ENCODE measurements around the gene VGLL1. TPM values are rescaled to one million over a fixed set of nuclear protein-coding genes. Genes with fewer than 3 reads are reported as not detected.

Gene VGLL1
- total and polyA plus RNA-seq, 4 donors, result not detected

DNA sequence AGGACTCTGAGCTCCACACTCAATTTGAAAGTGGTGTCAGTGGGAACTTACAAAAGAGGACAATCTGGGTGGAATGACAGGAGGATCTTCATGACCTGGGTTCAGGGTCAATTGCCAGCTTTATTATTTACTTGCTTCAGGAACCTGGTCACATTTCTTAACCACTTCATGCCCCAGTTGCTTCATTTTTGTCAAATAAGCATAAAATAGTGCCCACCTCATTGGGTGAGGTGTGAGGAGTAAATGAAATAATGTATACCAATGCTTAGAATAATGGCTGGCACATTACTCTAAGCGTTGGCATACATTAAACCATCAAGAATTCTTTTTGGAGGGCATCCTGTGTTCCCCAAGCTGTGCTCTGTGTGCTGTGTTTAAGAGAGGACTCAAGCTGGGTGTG lies 19.4 kb downstream of the VGLL1 start:
- WGBS, result 85% methylated on average over 1 of the region's 1 CpG

DNA sequence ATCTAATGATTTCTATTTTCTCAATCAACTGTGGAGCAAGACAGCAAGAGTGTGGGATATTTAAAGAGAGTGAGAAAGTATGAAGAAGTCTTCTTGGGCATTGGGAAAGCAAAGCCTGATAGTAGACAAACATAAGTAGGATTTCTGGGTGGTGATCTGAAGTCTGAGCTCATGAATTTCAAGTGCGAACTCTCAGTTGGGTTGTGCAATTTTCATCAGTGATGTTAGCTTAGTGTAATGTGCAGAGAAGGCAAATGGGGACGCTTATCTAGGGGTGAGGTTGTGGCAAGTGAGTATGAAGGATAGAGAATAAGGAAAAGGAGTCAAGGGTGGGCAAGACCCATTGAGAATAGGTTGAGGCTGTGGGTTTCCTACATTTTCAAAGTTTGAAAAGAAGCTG lies 23.7 kb downstream of the VGLL1 start:
- Histone ChIP-seq H3K27ac (ENCODE audit: low read depth in 1 of 2, low read length in 2 of 2) (no peak overlapping the region), H3K9me3 (ENCODE audit: control insufficient read depth in 4 of 4, low read length in 3 of 4) (no peaks in the 10 kb centered on the region), H3K4me1 (ENCODE audit: control insufficient read depth in 4 of 4, insufficient read depth in 4 of 4, low read length in 3 of 4) (no peaks in the 10 kb centered on the region), H3K36me3 (ENCODE audit: control insufficient read depth in 4 of 4, insufficient read depth in 3 of 4, low read depth in 1 of 4, low read length in 3 of 4) (no peaks in the 10 kb centered on the region), H3K9ac (ENCODE audit: low read depth in 1 of 2, low read length in 2 of 2) (no peak overlapping the region), H3K27me3 (ENCODE audit: control insufficient read depth in 4 of 4, insufficient read depth in 4 of 4, low read length in 3 of 4) (no peaks in the 10 kb centered on the region), H3K4me3 (ENCODE audit: low read depth in 1 of 3, low read length in 3 of 3) (no peak overlapping the region)
- 64% methylated on average over 2 of the region's 2 CpGs for WGBS
- DNase-seq (ENCODE audit: low spot score), result no peak
- TF ChIP-seq, protein P1, sequence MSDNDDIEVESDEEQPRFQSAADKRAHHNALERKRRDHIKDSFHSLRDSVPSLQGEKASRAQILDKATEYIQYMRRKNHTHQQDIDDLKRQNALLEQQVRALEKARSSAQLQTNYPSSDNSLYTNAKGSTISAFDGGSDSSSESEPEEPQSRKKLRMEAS (IDR thresholded peaks at IDR 0.05), result no peak
- TF ChIP-seq GABPA (IDR thresholded peaks at IDR 0.05 in 1 of 2, conservative IDR thresholded peaks at IDR 0.05 in 1 of 2), result no peak
- no peak for TF ChIP-seq EGR1 (IDR thresholded peaks at IDR 0.05; ENCODE audit: low read depth in 2 of 2)
- TF ChIP-seq, protein P2, sequence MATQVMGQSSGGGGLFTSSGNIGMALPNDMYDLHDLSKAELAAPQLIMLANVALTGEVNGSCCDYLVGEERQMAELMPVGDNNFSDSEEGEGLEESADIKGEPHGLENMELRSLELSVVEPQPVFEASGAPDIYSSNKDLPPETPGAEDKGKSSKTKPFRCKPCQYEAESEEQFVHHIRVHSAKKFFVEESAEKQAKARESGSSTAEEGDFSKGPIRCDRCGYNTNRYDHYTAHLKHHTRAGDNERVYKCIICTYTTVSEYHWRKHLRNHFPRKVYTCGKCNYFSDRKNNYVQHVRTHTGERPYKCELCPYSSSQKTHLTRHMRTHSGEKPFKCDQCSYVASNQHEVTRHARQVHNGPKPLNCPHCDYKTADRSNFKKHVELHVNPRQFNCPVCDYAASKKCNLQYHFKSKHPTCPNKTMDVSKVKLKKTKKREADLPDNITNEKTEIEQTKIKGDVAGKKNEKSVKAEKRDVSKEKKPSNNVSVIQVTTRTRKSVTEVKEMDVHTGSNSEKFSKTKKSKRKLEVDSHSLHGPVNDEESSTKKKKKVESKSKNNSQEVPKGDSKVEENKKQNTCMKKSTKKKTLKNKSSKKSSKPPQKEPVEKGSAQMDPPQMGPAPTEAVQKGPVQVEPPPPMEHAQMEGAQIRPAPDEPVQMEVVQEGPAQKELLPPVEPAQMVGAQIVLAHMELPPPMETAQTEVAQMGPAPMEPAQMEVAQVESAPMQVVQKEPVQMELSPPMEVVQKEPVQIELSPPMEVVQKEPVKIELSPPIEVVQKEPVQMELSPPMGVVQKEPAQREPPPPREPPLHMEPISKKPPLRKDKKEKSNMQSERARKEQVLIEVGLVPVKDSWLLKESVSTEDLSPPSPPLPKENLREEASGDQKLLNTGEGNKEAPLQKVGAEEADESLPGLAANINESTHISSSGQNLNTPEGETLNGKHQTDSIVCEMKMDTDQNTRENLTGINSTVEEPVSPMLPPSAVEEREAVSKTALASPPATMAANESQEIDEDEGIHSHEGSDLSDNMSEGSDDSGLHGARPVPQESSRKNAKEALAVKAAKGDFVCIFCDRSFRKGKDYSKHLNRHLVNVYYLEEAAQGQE (IDR thresholded peaks at IDR 0.05), result no peak
- TF ChIP-seq NR2F2 (IDR thresholded peaks at IDR 0.05), result no peak
- no peak for TF ChIP-seq RXRA (IDR thresholded peaks at IDR 0.05)

More for the DNA sequence above, 19.4 kb downstream of the VGLL1 start:
- no peak for DNase-seq (ENCODE audit: low spot score)
- no peaks in the 10 kb centered on the region for H3K9me3 ChIP-seq (ENCODE audit: control insufficient read depth in 4 of 4, low read length in 3 of 4)
- H3K27me3 ChIP-seq (ENCODE audit: control insufficient read depth in 4 of 4, insufficient read depth in 4 of 4, low read length in 3 of 4), result no peaks in the 10 kb centered on the region
- no peak overlapping the region for H3K9ac ChIP-seq (ENCODE audit: low read depth in 1 of 2, low read length in 2 of 2)
- no peak overlapping the region for H3K4me3 ChIP-seq (ENCODE audit: low read depth in 1 of 3, low read length in 3 of 3)
- TF ChIP-seq, protein P3, sequence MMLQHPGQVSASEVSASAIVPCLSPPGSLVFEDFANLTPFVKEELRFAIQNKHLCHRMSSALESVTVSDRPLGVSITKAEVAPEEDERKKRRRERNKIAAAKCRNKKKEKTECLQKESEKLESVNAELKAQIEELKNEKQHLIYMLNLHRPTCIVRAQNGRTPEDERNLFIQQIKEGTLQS (IDR thresholded peaks at IDR 0.05), result no peak
- TF ChIP-seq, protein P1 (IDR thresholded peaks at IDR 0.05), result no peak
- no peak for TF ChIP-seq SP1 (IDR thresholded peaks at IDR 0.05)
- TF ChIP-seq NR2F2 (IDR thresholded peaks at IDR 0.05), result no peak
- TF ChIP-seq, protein P4, sequence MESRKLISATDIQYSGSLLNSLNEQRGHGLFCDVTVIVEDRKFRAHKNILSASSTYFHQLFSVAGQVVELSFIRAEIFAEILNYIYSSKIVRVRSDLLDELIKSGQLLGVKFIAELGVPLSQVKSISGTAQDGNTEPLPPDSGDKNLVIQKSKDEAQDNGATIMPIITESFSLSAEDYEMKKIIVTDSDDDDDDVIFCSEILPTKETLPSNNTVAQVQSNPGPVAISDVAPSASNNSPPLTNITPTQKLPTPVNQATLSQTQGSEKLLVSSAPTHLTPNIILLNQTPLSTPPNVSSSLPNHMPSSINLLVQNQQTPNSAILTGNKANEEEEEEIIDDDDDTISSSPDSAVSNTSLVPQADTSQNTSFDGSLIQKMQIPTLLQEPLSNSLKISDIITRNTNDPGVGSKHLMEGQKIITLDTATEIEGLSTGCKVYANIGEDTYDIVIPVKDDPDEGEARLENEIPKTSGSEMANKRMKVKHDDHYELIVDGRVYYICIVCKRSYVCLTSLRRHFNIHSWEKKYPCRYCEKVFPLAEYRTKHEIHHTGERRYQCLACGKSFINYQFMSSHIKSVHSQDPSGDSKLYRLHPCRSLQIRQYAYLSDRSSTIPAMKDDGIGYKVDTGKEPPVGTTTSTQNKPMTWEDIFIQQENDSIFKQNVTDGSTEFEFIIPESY (IDR thresholded peaks at IDR 0.05), result no peak
- no peak for TF ChIP-seq YY1 (IDR thresholded peaks at IDR 0.05)
- TF ChIP-seq HNF4G (IDR thresholded peaks at IDR 0.05), result no peak
- TF ChIP-seq, protein P2 (IDR thresholded peaks at IDR 0.05), result no peak
- TF ChIP-seq GABPA (IDR thresholded peaks at IDR 0.05 in 1 of 2, conservative IDR thresholded peaks at IDR 0.05 in 1 of 2), result no peak
- no peak for TF ChIP-seq FOXA2 (IDR thresholded peaks at IDR 0.05)
- TF ChIP-seq EGR1 (IDR thresholded peaks at IDR 0.05; ENCODE audit: low read depth in 2 of 2), result no peak
- no peak for TF ChIP-seq RXRA (IDR thresholded peaks at IDR 0.05)
- no peak for TF ChIP-seq JUND (IDR thresholded peaks at IDR 0.05)
- TF ChIP-seq, protein P5, sequence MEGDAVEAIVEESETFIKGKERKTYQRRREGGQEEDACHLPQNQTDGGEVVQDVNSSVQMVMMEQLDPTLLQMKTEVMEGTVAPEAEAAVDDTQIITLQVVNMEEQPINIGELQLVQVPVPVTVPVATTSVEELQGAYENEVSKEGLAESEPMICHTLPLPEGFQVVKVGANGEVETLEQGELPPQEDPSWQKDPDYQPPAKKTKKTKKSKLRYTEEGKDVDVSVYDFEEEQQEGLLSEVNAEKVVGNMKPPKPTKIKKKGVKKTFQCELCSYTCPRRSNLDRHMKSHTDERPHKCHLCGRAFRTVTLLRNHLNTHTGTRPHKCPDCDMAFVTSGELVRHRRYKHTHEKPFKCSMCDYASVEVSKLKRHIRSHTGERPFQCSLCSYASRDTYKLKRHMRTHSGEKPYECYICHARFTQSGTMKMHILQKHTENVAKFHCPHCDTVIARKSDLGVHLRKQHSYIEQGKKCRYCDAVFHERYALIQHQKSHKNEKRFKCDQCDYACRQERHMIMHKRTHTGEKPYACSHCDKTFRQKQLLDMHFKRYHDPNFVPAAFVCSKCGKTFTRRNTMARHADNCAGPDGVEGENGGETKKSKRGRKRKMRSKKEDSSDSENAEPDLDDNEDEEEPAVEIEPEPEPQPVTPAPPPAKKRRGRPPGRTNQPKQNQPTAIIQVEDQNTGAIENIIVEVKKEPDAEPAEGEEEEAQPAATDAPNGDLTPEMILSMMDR (IDR thresholded peaks at IDR 0.05; ENCODE audit: low read depth, low read length, missing input control), result no peak
- TF ChIP-seq RAD21 (IDR thresholded peaks at IDR 0.05), result no peak
- H3K4me1 ChIP-seq (ENCODE audit: control insufficient read depth in 4 of 4, insufficient read depth in 4 of 4, low read length in 3 of 4), result no peaks in the 10 kb centered on the region
- no peaks in the 10 kb centered on the region for H3K36me3 ChIP-seq (ENCODE audit: control insufficient read depth in 4 of 4, insufficient read depth in 3 of 4, low read depth in 1 of 4, low read length in 3 of 4)
- H3K27ac ChIP-seq (ENCODE audit: low read depth in 1 of 2, low read length in 2 of 2), result no peak overlapping the region
